Naive thymus-derived CD4-positive, alpha-beta T cell (primary cell): Measurements from ENCODE around the gene PPP1R14B. TPM values are rescaled to one million over a fixed set of nuclear protein-coding genes. Genes with fewer than 3 reads are reported as not detected.

Experiments used
- ATAC-seq: fragments of 150-1000 bp; cut with Tn5 transposase; 2 replicates; pipeline ENCODE4 v1.10.0; 2021; ENCODE audit warnings: mild to moderate bottlenecking, moderate library complexity
- CTCF ChIA-PET: fragments of 350-600 bp; sonication (Branson Sonifier 250); formaldehyde crosslinking; loops from one replicate; lab custom pipeline; 2021; ENCODE audit warnings: antibody characterized with exemption; lab: Charles Lee
- POLR2A ChIA-PET: fragments of 350-600 bp; sonication (Branson Sonifier 250); formaldehyde crosslinking; loops from one replicate; lab custom pipeline; 2021; ENCODE audit warnings: antibody characterized with exemption, inconsistent platforms; lab: Charles Lee
- DNase-seq, 9 donors: peaks; one replicate each; pipeline versions ENCODE4 v3.0.0 to v3.0.0-alpha.2; 2020 to 2022; ENCODE audit warnings: mixed read lengths in 1 of 9
- H3K27ac ChIP-seq: one replicate; pipeline ENCODE4 v1.7.0; 2013; ENCODE audit warnings: mild to moderate bottlenecking, low read depth, low read length, moderate library complexity
- H3K27me3 ChIP-seq, 2 donors: one replicate each; pipeline ENCODE4 v1.7.0; 2013; ENCODE audit warnings: low read length in 2 of 2, mild to moderate bottlenecking in 2 of 2, moderate library complexity in 2 of 2; ENCODE audit not compliant: control insufficient read depth in 2 of 2, insufficient read depth in 2 of 2
- H3K36me3 ChIP-seq, 3 experiments: 1 replicate in 2 of 3; 2 replicates in 1 of 3; pipeline ENCODE4 v1.7.0; 2013; ENCODE audit warnings: low read length in 3 of 3, mild to moderate bottlenecking in 3 of 3, moderate library complexity in 1 of 3; ENCODE audit not compliant: insufficient read depth in 3 of 3, control insufficient read depth in 2 of 3
- H3K4me1 ChIP-seq, 2 donors: one replicate each; pipeline ENCODE4 v1.7.0; 2013; ENCODE audit warnings: low read length in 2 of 2, mild to moderate bottlenecking in 2 of 2, moderate library complexity in 1 of 2; ENCODE audit not compliant: control insufficient read depth in 2 of 2, insufficient read depth in 2 of 2
- H3K4me3 ChIP-seq: 2 replicates; pipeline ENCODE4 v1.7.0; 2013; ENCODE audit warnings: mild to moderate bottlenecking, low read length
- H3K9me3 ChIP-seq, 3 experiments: 1 replicate in 2 of 3; 2 replicates in 1 of 3; pipeline ENCODE4 v1.7.0; 2013; ENCODE audit warnings: low read length in 3 of 3; ENCODE audit not compliant: control insufficient read depth in 2 of 3
- H3K27ac Mint-ChIP-seq, 9 donors: one replicate each; pipeline ENCODE4 v1.8.0; 2020 to 2022; ENCODE audit warnings: mixed read lengths in 9 of 9, mild to moderate bottlenecking in 8 of 9, moderate library complexity in 5 of 9, inconsistent platforms in 2 of 9
- H3K27me3 Mint-ChIP-seq, 5 donors: one replicate each; pipeline ENCODE4 v1.8.0; 2021 to 2022; ENCODE audit warnings: mixed read lengths in 5 of 5, mild to moderate bottlenecking in 1 of 5
- H3K36me3 Mint-ChIP-seq, 5 donors: one replicate each; pipeline ENCODE4 v1.8.0; 2020 to 2022; ENCODE audit warnings: mixed read lengths in 5 of 5, mild to moderate bottlenecking in 3 of 5, inconsistent platforms in 1 of 5
- H3K4me1 Mint-ChIP-seq, 7 donors: one replicate each; pipeline ENCODE4 v1.8.0; 2020 to 2022; ENCODE audit warnings: mixed read lengths in 7 of 7, mild to moderate bottlenecking in 3 of 7, inconsistent platforms in 1 of 7
- H3K4me3 Mint-ChIP-seq, 10 donors: one replicate each; pipeline ENCODE4 v1.8.0; 2020 to 2022; ENCODE audit warnings: mild to moderate bottlenecking in 10 of 10, mixed read lengths in 10 of 10, moderate library complexity in 6 of 10, inconsistent platforms in 2 of 10
- H3K9me3 Mint-ChIP-seq, 11 donors: one replicate each; pipeline ENCODE4 v1.8.0; 2020 to 2022; ENCODE audit warnings: mixed read lengths in 11 of 11, mild to moderate bottlenecking in 4 of 11, inconsistent platforms in 1 of 11, moderate library complexity in 1 of 11
- intact Hi-C, 2 donors: fragments of 100-400 bp; cut with micrococcal nuclease; formaldehyde crosslinking; loops; one replicate each; pipeline ENCODE4 v1.15.1; 2023
- polyA plus RNA-seq, 2 donors: library from polyadenylated mRNA; unstranded; fragments of 300-500 nt; fragmentation: Illumina TruSeq; gene quantifications; one replicate each; pipeline ENCODE4 v1.2.3, GENCODE V29; 2021
- total RNA-seq, 6 experiments: library from RNA in 5 of 6; stranded (reverse) in 5 of 6; gene quantifications; 1 replicate in 5 of 6; 2 replicates in 1 of 6; pipeline ENCODE4 v1.2.3 and lab custom pipeline; 2021 to 2026

PPP1R14B gene, protein sequence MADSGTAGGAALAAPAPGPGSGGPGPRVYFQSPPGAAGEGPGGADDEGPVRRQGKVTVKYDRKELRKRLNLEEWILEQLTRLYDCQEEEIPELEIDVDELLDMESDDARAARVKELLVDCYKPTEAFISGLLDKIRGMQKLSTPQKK
- total RNA-seq = 100 to 1,000 TPM in 1 of 5 experiments, 10 to 100 TPM in 4; 20.1 to 116 (median 26.0) TPM
- 10 to 100 TPM; 23.9 to 29.5 TPM for polyA plus RNA-seq
- total RNA-seq (lab: John Stamatoyannopoulos, UW) = 5.1 reads per million, percentile 24 among the genes with 10 or more reads in this experiment

GRCh38 chr11:64246871-64247728 is at the start of gene PPP1R14B:
PPP1R14B (minus strand) TSS chr11:64246943; CDS start chr11:64246673, 270 bp downstream.
- Histone ChIP-seq H3K4me1 (peaks cover 25 to 27% of the 10 kb centered on the region in 2 donors), H3K9me3 (no peaks in the 10 kb centered on the region), H3K27me3 (no peaks in the 10 kb centered on the region), H3K36me3 (peaks cover 0 to 7% (median 0%) of the 10 kb centered on the region in 3 experiments), H3K4me3 (peak within 1 kb of the TSS; percentile 100), H3K27ac (peak within 1 kb of the TSS; percentile 64)
- Mint-ChIP-seq H3K9me3 (peaks cover 0 to 2% (median 0%) of the 10 kb centered on the region in 11 donors), H3K36me3 (no peaks in the 10 kb centered on the region), H3K4me1 (peaks cover 7 to 46% (median 32%) of the 10 kb centered on the region in 7 donors), H3K27me3 (peaks cover 0 to 3% (median 0%) of the 10 kb centered on the region in 5 donors), H3K27ac (peak within 1 kb of the TSS; percentile 65 to 88 (median 85)), H3K4me3 (peak within 1 kb of the TSS; percentile 83 to 93 (median 88))
- ATAC-seq = peak; percentile 75
- ChIA-PET POLR2A (interaction anchor here (0.7 to 12.3 kb wide), 13 partner anchors 9 to 70 kb away, joined by 3 to 154 read pairs (median 5); partner anchors contain the start of genes BAD, DNAJC4, FERMT3 and NUDT22), CTCF (interaction anchor here (1.6 to 4.5 kb wide), 2 partner anchors 42 to 55 kb away, joined by 5 to 30 read pairs; partner anchors contain the start of gene FERMT3)
- intact Hi-C loops = loop anchor here (1.0 kb wide), 5 partner anchors 21 to 58 kb away; partner anchors contain the start of genes ESRRA (in 2 of the 2), GPR137 (in 2 of the 2), NUDT22 (in 1 of the 2) and TRPT1 (in 1 of the 2)
- DNase-seq = peak; percentile 55 to 88 (median 70)

- H3K27me3 ChIP-seq = peaks cover 3 to 28% of the 10 kb centered on the region in 2 donors
- H3K4me1 ChIP-seq = peaks cover 14 to 20% of the 10 kb centered on the region in 2 donors
- intact Hi-C loops = no loop called here
- H3K4me3 ChIP-seq = no peak overlapping the region
- H3K9me3 ChIP-seq = no peaks in the 10 kb centered on the region
- no peak overlapping the region for H3K27ac ChIP-seq
- Mint-ChIP-seq H3K36me3 (no peaks in the 10 kb centered on the region), H3K27ac (no peak overlapping the region), H3K4me3 (no peak overlapping the region), H3K27me3 (peaks cover 59 to 86% (median 71%) of the 10 kb centered on the region in 5 donors), H3K9me3 (peaks cover 0 to 2% (median 0%) of the 10 kb centered on the region in 11 donors), H3K4me1 (peaks cover 20 to 32% (median 21%) of the 10 kb centered on the region in 7 donors)
- ChIA-PET POLR2A (interaction anchor here (0.9 kb wide), 1 partner anchor 9 kb away, joined by 3 read pairs; no protein-coding TSS in a partner anchor), CTCF (interaction anchor here (0.7 to 0.8 kb wide), 2 partner anchors 26 to 92 kb away, joined by 3 read pairs; no protein-coding TSS in a partner anchor)
- no peak for ATAC-seq
- H3K36me3 ChIP-seq = no peaks in the 10 kb centered on the region
- no peak for DNase-seq
These were observed 49.5 kb upstream of the PPP1R14B start for GRCh38 chr11:64296236-64296635.

DNA sequence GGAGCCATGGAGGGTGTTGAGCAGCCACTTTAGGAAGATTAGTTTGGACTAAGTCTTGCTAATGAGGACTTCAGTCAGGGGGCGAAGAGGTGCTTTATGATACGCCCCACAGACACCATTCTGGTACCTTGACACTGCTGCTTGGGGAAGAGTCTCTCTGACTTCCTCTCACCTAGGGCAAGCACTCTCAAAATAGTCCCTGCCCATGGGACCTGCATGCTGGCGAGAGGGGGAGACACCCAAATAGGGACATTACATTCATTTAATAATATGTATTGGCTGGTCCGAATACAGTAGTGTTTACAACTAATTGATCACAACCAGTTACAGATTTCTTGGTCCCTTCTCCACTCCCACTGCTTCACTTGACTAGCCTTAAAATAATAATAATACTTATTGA is 49.0 kb upstream of the PPP1R14B start:
- Mint-ChIP-seq H3K4me3 (no peak overlapping the region), H3K9me3 (peaks cover 0 to 3% (median 0%) of the 10 kb centered on the region in 11 donors), H3K4me1 (peaks cover 20 to 30% (median 20%) of the 10 kb centered on the region in 7 donors), H3K36me3 (peaks cover 0 to under 1% (median 0%) of the 10 kb centered on the region in 5 donors), H3K27ac (no peak overlapping the region), H3K27me3 (peaks cover 58 to 86% (median 69%) of the 10 kb centered on the region in 5 donors)
- Histone ChIP-seq H3K27ac (no peak overlapping the region), H3K4me1 (peaks cover 11 to 19% of the 10 kb centered on the region in 2 donors), H3K9me3 (no peaks in the 10 kb centered on the region), H3K4me3 (no peak overlapping the region), H3K36me3 (no peaks in the 10 kb centered on the region), H3K27me3 (peaks cover 3 to 29% of the 10 kb centered on the region in 2 donors)
- ChIA-PET POLR2A (interaction anchor here (0.9 kb wide), 1 partner anchor 9 kb away, joined by 3 read pairs; no protein-coding TSS in a partner anchor), CTCF (interaction anchor here (0.7 to 0.9 kb wide), 2 partner anchors 26 to 92 kb away, joined by 3 to 4 read pairs; no protein-coding TSS in a partner anchor)
- ATAC-seq (no peak), DNase-seq (no peak)
- intact Hi-C loops = no loop called here

DNA sequence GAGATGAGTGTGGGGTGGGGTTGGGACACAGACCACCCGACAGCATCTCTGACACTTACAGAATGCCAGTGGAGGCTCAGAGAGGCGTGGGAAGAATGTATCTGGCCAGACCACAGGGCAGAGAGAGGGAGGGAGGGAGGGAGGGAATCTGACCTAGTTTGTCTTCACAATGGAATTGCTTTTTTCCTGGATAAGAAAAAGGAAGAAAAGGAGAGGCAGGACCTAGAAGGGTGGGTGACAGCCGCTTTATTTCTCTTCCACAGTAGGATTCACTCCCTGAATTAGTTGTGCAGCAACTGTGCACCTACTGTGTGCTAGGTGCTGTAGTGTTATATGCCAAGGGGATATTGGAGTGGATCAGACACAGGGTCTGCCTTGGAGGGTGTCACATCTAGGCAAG is 48.0 kb upstream of the PPP1R14B start:
- no peaks in the 10 kb centered on the region for H3K36me3 ChIP-seq
- H3K4me3 ChIP-seq = no peak overlapping the region
- peaks cover 1 to 9% of the 10 kb centered on the region in 2 donors for H3K4me1 ChIP-seq
- Mint-ChIP-seq H3K9me3 (peaks cover 0 to 4% (median 0%) of the 10 kb centered on the region in 11 donors), H3K4me1 (peaks cover 12 to 23% (median 18%) of the 10 kb centered on the region in 7 donors), H3K4me3 (no peak overlapping the region), H3K36me3 (peaks cover 0 to 3% (median 0%) of the 10 kb centered on the region in 5 donors), H3K27ac (peak overlapping the region in 1 of 9 donors; percentile 20), H3K27me3 (peaks cover 57 to 84% (median 64%) of the 10 kb centered on the region in 5 donors)
- ChIA-PET CTCF (interaction anchor here (0.9 kb wide), 1 partner anchor 91 kb away, joined by 4 read pairs; no protein-coding TSS in a partner anchor), POLR2A (interaction anchor here (0.6 to 0.7 kb wide), 2 partner anchors 68 to 104 kb away, joined by 3 read pairs; no protein-coding TSS in a partner anchor)
- ATAC-seq = no peak
- intact Hi-C loops = no loop called here
- DNase-seq = no peak
- no peaks in the 10 kb centered on the region for H3K9me3 ChIP-seq
- peaks cover 3 to 24% of the 10 kb centered on the region in 2 donors for H3K27me3 ChIP-seq
- no peak overlapping the region for H3K27ac ChIP-seq

GRCh38 chr11:64292460-64293254 is 45.9 kb upstream of the PPP1R14B start:
- Histone ChIP-seq H3K4me3 (no peak overlapping the region), H3K27ac (no peak overlapping the region), H3K4me1 (no peaks in the 10 kb centered on the region), H3K9me3 (no peaks in the 10 kb centered on the region), H3K27me3 (peaks cover 0 to 15% of the 10 kb centered on the region in 2 donors), H3K36me3 (no peaks in the 10 kb centered on the region)
- Mint-ChIP-seq H3K4me1 (peaks cover 9 to 13% (median 10%) of the 10 kb centered on the region in 7 donors), H3K36me3 (peaks cover 0 to 3% (median 0%) of the 10 kb centered on the region in 5 donors), H3K9me3 (peaks cover 0 to 2% (median 0%) of the 10 kb centered on the region in 11 donors), H3K27me3 (peaks cover 45 to 65% (median 51%) of the 10 kb centered on the region in 5 donors), H3K4me3 (peak overlapping the region in 9 of 10 donors; percentile 36 to 83 (median 66)), H3K27ac (peak overlapping the region in 1 of 9 donors; percentile 43)
- intact Hi-C loops = loop anchor here in 1 of 2 donors (1.0 kb wide), 1 partner anchor 9 kb away; no protein-coding TSS in a partner anchor
- POLR2A ChIA-PET = interaction anchor here (1.1 to 1.3 kb wide), 2 partner anchors 8 to 107 kb away, joined by 3 to 6 read pairs; partner anchors contain the start of genes BAD and STIP1
- no peak for DNase-seq
- ATAC-seq = no peak
- CTCF ChIA-PET = interaction anchor here (0.5 kb wide), 1 partner anchor 88 kb away, joined by 3 read pairs; no protein-coding TSS in a partner anchor
